Stimulated activated CD4-positive, alpha-beta T cell treated with anti-CD3 and anti-CD28 coated beads, Interleukin-2, amount 100 ng/mL, for 24 hours (primary cell): Measurements from ENCODE around the gene RNASE4.

Experiments used
- DNase-seq, 2 donors: peaks; one replicate each; pipeline ENCODE4 v3.0.0-alpha.2; 2020

The RNASE4 gene

DNA sequence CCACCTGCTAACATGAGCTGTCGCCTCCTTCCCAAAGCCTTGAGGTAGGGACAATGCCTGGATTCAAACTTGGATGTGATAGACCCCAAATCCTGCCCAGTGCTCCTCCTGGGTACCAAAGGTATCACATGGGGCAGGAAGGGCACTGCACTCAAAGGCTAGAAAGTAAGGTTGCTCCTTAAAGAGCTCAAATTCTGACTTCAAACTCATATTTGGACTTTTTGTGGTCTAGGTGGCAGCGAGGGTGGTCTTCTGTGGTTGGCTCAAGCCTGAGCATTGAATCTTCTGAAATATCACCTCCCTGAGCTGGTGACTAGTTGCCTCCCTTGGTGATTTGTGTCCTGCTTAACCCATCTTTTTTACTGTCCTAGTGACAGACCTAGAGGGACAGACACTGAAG lies 8.3 kb upstream of the RNASE4 start:
- DNase-seq: no peak

DNA sequence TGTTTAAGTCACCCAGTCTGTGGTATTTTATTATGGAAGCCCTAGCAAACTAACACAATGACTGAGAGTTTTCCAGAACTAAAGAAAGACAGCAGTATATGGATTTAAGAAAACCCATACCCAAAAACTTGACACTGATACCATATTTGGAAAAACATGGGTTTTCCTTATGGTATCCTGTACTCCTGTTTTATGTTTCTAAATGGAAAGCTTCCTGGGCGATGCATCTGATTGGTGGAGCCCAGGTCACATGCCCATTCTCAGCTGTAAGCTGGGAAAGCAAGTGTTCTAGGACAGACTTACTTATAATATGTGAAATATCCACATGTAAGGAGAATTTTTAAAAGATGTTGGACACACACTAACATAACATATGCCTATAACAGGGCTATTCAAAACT lies 4.5 kb upstream of the RNASE4 start:
- peak in 1 of 2 donors; percentile 22 for DNase-seq

DNA sequence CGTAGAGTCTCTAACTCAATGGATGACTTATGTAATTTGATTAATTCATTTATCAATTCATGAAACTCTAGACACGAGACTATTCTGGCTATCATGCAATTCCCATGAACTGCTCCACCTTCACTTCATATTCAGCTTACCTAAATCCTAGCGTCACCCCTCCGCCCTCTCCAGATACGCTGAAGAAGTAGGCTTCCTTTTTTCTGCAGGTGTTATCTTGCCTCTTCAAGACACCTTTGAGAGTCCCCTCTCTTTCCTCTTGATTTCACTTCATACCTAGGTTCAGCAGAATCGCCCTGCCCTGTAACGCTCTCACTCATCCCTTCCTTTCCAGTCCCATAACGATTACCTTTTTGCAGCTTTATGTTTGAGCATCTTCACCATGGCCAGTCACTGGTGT lies 4.0 kb upstream of the RNASE4 start:
- no peak for DNase-seq

DNA sequence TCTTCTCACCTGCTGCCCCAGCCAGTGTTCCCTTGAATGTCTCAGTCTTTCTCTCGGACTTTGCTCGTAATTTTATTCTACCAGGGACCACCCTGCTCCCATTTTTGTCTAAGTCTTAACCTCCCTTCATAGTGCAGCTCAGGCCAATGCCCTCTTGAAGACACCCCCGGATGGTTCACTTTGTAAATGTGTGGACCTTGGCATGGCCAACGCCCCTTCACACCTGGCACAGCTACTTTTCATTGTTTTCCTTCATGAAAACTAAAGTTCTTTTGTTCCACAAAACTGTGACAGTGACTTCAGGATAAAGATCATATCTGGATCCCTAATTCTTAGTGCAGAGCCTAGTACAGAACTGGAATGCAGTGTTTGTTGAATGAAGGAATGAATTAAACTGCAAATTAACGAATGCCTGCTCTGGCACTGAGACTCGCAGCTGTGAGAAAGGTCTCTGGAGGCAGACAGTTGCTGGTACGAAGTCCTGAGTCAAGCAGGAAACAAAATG lies 3.5 kb upstream of the RNASE4 start:
- DNase-seq: peak in 1 of 2 donors; percentile 44

DNA sequence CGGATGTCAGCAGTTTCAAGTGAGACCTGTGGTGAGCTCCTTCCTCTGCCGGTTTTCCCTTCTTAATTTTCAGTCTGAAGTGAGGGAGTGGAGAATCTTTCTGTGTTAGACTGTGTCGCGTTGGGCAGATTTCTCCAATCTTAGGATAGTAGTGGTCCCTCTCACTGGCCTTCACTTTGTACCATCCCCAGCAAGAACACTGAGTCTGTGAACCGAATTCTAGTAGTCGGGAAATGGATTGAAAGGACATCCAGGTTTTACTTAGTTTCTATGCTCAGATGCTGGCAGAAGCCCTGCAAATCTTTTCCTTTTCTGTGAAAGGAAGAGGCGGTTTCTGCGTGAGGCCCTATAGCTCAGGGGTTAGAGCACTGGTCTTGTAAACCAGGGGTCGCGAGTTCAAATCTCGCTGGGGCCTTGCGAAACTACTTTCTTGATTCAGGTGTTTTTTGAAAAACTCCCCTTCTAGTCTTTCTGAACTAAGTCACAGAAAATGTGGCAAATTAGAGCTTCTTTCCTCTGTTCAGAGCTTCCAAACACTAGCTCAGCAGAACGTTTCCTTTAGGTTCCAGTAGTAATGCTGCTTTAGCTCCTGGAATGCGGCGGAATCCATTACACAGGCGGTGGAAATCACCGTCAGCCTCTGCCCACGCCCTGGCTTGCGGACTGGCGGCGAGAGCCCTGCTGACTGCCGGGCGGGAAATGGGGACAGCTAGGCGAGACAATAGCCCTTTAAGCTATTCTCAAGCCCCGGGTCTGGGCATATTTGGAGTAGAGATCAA lies 2.8 kb upstream of the RNASE4 start:
- DNase-seq: peak; percentile 89 to 90

DNA sequence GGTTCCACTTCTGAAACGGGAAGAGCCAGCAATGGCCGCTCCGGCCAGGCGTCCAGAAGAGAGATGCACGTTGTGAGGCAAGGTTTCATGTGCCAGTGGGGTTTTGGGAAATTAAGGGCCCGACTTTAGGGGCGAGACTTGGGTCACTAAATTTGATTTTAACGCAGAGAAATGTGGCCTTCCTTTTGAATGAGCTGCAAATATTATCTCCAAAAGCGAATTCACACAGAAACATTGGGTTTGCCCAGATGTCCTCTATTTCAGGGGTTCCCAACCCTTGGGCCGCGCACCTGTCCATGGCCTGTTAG lies 2.3 kb upstream of the RNASE4 start:
- DNase-seq: no peak

DNA sequence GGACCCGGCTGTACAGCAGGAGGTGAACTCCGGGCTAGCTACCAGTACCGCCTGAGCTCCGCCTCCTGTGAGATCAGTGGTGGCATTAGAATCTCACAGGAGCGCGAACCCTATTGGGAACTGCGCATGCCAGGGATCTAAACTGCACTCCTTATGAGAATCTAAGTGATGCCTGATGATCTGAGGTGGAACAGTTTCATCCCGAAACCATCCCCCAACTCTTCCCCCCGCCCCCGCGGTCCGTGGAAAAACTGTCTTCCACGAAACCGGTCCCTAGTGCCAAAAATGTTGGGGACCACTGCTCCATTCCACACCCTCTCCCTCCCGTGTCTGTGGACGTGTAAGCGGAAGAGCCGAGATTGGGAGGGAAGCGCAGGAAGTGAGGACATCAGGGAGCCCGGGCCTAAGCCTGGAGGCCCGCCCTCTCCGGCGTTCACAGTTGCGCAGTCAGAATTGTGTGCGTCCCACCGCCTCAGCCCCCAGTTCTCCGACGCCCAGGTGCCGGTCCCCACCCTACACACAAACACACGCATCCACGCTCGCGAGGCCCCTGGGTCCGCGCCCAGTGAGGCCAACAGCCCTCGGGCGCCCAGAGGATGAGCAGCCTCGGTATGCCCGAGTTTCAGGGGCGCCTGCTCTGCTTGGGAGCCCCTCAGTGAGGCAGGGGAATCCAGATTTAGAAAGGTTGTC lies 1.8 kb upstream of the RNASE4 start:
- peak; percentile 80 to 81 for DNase-seq

DNA sequence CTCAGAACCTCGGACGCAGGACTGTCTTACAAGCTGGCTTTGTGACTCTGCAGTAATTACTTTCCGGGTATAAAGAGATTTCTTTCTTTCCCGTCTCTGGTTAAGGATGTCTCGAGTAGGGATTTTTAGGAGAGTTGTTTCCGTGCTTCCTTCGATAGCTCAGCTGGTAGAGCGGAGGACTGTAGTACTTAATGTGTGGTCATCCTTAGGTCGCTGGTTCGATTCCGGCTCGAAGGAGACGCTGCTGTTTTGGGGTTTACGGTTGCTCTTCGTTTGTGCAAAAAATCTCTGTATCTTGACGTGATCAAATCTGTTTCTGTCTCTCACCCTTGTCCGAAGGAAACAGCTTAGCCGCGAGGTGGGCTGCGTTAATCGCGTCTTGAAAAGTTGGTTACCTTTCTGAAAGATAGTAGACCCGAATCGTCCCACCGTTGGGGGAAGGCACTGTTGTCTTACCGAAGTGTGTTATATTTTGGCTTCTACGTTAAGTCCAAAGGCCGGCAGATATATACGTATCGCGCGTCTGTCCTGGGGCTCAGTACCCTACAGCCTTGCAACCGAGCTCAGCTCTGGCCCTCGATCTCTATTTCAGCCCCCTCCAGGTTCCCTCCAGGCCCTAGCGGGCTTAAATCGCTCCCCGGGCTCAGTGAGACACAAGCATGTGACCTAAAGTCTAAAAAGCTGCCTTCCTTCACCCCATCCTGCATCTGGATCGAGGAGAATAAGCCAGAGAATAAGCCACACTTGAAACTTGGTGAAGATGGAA lies 1.1 kb upstream of the RNASE4 start:
- peak; percentile 86 to 88 for DNase-seq

DNA sequence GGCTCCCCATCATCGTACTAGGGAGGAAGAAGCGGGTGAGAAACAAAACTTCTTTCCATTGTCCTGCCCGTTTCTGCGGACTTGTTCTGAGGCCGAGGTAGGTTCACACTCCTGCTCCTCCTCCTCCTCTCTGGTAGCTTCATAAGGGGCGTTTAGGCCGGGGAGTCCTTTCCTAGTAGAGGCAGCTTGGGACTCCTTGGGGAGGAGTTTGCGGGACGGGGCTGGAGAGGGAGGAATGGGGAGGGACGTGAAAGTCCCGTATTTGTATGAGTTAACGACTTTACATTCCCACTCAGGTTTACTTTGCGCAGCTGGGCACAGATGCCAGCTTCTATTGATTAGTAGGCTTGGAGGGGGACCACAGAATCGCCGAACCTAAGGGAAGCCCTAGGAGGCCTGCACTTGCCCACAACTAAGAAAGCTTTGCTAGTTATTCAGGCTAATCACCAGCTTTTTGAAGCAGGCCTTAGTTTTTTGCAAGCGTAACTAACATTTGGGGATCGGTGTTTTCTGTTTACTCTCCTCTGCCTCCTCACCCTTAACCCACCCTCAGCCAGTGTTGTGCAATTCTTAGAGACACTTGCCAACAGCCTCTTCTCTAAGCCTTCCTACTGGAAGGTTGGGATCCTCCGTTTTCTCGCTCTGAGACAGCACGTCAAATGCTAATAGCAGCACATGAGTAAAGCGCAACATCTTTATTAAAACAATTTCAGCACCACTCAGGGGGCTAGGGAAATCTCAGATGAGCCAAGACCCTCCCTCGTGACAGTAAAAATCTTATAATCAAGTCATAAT lies 499 bp downstream of the RNASE4 start:
- no peak for DNase-seq

DNA sequence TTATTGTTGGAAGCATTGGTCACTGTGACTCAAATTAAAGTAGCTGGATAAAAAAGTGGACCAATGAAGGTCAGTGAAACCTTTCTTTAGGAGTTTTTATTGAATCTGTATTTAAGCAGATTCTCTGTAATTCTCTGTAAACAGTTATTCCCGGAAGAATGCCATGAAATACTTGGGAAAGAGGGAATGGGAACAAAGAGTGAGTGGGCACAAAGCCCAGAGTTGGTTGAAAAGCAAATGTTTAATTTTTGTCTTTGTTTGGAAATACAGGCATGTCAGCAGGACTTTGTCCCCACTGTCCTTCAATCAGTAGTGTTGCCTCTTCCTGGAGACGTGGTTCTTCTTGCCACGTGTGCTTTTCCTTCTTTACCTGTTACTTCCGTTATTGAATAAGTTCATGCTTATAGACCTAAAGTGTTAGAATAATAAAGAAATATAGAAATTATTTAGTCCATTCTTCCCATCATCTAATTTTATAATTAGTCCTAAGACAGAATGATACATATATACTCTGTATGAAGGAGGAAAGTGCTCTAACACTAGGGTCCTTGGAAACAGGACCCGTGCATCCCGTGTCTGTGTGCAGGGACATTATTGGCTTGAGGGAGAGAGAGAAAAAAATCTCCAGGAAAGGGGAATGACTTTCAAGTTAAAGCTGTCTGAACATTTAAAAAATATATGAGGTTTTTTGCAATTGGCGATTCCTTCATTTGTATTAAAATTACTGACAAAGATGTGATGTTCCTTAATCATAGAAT lies 2.2 kb downstream of the RNASE4 start:
- no peak for DNase-seq

DNA sequence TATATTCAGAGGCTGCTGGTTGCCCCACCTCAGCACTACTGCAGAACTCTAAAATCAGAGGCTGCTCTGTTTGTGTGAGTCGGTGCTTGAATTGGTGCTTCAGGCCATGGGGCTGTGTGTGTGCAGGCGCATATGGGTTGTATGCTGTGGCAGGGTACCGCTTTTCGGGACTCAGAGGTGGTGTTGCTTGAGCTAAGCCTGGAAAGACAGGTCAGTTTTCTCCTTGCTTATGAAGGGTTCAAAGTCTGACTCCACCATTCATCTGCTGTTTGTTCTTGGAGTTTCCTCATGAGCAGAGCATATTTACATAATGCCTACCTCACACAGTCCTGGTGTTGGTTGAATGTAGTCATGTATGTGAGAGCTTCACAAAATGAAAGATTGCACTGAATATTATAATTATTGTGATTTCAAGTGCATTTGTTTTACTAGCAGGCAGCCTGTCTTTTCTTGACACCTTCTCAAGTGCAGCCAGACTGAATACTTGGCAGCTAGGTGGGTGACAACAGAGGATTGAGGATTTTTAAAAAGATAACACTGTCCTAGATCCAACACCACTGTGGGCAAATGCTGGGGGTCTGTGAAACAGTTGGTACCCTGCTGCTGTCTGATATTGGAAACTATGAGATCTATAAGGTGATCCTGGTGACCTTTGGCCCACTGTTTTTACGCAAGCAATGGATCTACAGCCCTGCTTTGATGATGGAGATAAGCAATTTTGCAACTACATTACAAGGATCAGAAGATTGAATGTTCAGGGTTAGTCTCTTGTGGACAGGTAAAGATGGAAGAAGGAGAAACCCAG lies 3.2 kb downstream of the RNASE4 start:
- no peak for DNase-seq

DNA sequence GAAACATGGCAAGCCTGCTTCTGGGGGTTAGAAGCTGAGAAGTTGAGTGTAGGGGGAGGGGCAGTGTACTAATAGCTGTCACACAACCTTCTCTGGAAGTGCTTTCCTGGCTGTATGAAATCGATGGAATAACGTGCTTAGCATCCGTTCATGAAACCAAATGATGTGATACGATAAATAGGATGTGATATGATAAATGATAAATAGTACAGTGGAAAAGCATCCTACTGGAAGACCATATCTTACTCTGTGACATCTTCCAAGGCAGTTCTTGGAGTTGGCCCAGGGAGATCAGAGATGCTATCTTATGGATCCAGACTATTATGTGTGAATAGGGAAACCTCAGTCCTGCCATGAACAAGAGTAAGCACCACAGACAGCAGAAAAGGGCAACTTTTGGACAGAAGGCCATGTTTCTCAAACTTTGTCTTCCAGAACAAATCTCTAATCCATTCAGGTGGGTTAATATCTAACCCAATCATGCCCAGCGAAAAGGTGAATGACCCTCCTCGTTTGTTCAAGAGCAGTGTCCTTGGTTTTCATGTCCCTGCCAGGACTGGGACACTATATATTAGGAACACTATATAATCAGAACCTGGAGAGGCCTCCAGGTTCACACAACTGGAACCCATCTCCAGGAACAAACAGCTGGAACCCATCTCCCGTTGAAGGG lies 3.9 kb downstream of the RNASE4 start, which contains the start of gene ANG:
TSS of gene ANG (plus strand) at position 598 of the 673 bp plus-strand sequence. CDS start 4,801 bp downstream, outside the sequence.
- no peak for DNase-seq

DNA sequence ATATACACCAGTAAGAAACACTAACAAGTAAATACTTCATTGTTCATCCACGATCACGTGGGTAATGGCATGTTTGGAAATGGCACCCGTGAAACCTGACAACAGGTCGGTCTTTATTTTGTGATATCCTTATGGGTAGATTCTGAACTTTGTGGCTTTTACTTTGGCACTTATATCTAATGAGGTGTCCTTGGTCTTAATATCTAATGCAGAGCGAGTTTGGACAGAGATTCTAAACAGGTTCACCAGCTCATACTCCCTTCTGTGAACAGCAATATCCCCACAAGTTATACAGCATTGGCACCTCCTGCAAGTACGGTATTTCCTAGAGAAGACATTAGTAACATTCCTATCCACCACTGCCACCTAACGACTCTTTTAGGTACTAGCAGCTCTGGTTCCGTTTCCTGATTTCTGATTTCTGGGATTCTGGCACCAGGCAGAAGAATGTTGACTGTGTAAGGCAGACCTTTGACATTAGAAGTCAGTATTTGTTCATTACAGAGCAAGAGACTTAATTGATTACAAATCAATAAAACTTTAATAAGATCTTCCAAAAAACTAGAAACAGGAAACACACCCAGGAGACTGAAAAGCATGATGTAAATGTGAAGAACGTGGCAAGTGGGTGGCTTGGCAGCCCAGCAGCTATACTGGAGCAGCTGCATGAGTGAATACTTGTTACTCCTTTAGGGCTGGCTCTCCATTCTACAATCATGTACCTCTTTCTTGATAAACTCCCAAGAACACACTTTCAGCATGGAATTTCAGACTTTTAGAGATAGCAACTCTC lies 6.7 kb downstream of the RNASE4 start:
- DNase-seq: peak; percentile 14 to 41

DNA sequence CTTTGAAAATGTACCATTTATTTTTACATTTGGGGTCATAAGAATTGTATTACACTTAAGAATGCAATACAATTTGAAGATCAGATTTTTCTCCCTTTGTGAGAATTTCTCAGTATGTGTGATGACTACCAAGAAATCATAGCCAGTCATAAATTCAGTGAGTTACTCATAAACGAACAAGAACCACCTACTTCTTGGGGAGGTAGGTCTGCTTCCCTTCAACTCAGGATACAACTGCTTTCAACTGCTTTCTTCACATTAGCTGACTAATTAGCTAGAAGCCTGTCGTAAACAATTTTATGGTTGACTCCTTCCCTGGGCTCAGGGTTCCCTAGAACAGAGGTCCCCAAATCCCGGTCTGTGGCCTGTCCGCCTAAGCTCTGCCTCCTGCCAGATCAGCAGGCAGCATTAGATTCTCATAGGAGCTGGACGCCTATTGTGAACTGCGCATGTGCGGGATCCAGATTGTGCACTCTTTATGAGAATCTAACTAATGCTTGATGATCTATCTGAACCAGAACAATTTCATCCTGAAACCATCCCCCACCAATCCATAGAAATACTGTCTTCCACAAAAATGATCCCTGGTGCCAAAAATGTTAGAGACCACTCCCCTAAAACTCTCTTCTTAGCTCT lies 7.9 kb downstream of the RNASE4 start:
- no peak for DNase-seq

DNA sequence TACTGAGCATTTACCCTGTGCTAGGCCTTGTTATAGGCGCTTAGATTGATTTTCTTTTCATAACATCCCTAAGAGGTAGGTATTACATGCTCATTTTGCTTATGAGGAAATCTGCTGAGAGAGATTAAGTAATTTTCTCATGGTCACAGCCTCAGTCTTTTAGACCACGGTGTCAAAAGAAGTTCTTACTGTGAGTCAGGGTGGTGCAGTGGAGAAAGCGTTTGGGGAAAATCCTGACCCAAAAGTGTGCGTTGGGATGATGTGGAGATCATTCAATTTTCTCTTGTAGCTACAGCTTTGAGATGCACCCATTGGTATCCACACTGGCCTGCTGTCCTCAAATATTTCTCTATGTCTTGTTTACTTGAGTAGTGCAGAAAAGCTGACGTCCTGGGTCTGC lies 12.4 kb downstream of the RNASE4 start:
- no peak for DNase-seq

DNA sequence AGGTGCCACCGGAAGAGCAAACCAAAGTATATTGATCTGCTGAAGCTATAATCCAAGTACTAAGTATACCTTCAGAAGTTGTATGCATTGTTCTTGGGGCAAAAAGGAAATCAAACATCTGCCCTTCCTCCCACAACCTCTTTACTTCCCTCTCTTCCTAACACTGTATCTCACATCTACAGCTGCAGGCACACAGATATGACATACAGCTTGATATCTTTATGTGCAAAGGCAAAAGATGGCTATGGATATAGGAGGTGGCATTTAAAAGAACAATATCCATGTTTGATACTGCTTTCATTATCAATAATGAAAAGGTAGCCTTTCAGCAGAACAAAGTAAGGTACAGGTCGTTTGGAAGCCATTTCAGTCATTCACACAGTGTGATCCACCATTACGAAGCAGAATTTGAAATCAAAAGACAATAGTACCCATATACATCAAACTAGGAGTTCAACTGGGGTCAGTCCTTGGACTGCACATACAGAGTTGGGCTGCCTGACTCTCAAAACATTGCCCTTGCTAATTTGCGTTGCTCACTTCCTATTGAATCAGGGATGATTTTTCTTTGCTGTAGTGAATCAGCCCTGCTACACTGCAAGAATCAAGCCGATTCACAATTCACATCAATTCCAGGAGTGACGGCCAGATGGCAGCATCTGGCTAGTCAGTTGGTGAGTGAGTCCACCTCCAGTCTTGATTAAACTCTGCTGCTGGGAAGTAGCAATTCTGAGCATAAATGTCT lies 13.1 kb downstream of the RNASE4 start:
- peak; percentile 62 to 70 for DNase-seq

DNA sequence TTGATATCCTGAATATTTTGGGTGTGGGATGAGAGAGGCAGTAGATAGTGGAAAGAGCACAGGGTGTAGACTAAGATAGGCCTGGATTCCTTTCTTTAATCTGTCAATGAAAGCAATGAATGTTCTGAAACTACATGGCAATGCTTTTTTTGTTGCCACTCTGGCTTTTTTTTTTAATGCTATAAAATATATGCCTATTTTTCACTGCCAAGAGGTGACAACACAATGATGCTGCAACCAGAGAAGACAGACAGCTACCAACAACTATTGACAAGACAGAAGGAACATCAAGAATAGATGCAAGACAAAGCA lies 13.6 kb downstream of the RNASE4 start:
- DNase-seq: no peak

DNA sequence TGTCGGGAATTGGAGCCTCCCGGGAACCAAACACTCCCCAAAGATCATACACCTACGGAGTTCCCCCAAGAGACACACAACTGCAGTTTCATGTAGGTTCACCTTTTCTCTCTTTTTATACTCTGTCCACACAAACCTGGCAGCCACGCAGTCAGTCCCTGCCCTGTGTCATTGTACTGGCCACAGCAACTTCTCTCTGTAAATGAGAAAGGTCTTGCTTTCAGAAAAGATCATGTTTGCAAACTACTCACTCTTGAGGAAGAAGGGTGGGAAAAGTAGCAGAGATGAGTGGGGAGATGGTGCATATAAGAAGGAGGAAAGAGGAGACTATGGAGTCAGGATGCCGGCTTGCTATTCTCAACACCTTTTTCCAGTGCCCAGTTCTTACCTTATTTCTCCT lies 14.6 kb downstream of the RNASE4 start:
- DNase-seq: no peak

DNA sequence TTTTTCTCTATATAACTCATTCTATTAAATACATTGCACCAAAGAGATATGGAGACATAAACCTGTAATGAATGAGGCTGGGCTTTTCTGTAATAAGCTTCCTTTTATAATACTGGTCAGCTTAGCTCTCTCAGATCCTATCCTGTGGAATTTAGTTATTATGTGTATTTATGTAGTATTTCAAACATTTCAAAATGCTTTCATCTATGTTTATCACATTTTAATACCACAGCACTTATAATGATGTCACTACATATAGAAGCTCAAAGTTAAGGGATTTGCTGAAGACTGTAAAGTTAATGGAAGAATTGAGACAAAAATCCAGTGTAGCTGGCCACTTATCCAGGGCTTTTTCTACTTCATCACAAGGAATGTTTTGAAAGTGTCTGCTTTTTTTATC lies 15.6 kb downstream of the RNASE4 start:
- DNase-seq: no peak
